Vagina (tissue), 2 donors: ENCODE data around the gene UQCR11. TPM values are rescaled to one million over a fixed set of nuclear protein-coding genes. Genes with fewer than 3 reads are reported as not detected.
A peak's percentile ranks its signal among the peaks of the same experiment; 100 is the strongest.

Experiments used
- DNase-seq, 2 donors: peaks; one replicate each; pipeline ENCODE4 v3.0.0-alpha.2; 2017; ENCODE audit errors: extremely low spot score in 2 of 2
- H3K27ac ChIP-seq: fragments of 200-600 bp; sonication (generic); one replicate; pipeline ENCODE4 v1.5.1; 2019
- H3K27me3 ChIP-seq: fragments of 200-600 bp; sonication (generic); one replicate; pipeline ENCODE4 v1.5.1; 2019
- H3K36me3 ChIP-seq, 2 donors: fragments of 200-600 bp; sonication (generic); one replicate each; pipeline ENCODE4 v1.5.1; 2017 to 2019
- H3K4me1 ChIP-seq: fragments of 200-600 bp; sonication (generic); one replicate; pipeline ENCODE4 v1.5.1; 2019
- H3K4me3 ChIP-seq, 2 donors: fragments of 200-600 bp; sonication (generic); 1 replicate in 1 of 2; 2 replicates in 1 of 2; pipeline ENCODE4 v1.5.1; 2016 to 2019
- H3K9me3 ChIP-seq: fragments of 200-600 bp; sonication (generic); one replicate; pipeline ENCODE4 v1.5.1; 2019
- CTCF ChIP-seq, 3 experiments: fragments of 450-650 bp in 2 of 3; fragments of 200-600 bp in 1 of 3; sonication (generic) in 1 of 3; IDR thresholded peaks; one replicate each; pipeline ENCODE4 v1.5.1; 2017 to 2019; ENCODE audit warnings: antibody characterized with exemption in 3 of 3, mild to moderate bottlenecking in 2 of 3, moderate library complexity in 2 of 3
- POLR2A ChIP-seq, 2 donors: fragments of 450-650 bp; IDR thresholded peaks; one replicate each; pipeline ENCODE4 v1.6.1; 2017; ENCODE audit warnings: antibody characterized with exemption in 2 of 2, mild to moderate bottlenecking in 2 of 2, moderate library complexity in 2 of 2
- POLR2AphosphoS5 ChIP-seq, 2 donors: sonication (generic); formaldehyde crosslinking; IDR thresholded peaks; one replicate each; pipeline ENCODE4 v1.9.0; 2017; ENCODE audit warnings: antibody characterized with exemption in 2 of 2, mild to moderate bottlenecking in 2 of 2, low read depth in 1 of 2; ENCODE audit not compliant: insufficient read depth in 1 of 2
- intact Hi-C: fragments of 100-400 bp; cut with DNase I; formaldehyde crosslinking; loops from one replicate; pipeline ENCODE4 v1.15.1; 2023
- total RNA-seq: library from RNA; depleted of rRNA; stranded (reverse); fragments of >200 nt; gene quantifications from one replicate; pipeline ENCODE4 v1.2.3, GENCODE V29; 2016

Gene UQCR11
- total RNA-seq, 1 donor from 2014 or later, result 79.8 TPM

- Histone ChIP-seq H3K36me3 (no peaks in the 10 kb centered on the region), H3K9me3 (no peaks in the 10 kb centered on the region), H3K4me1 (peaks cover 18% of the 10 kb centered on the region), H3K27me3 (no peaks in the 10 kb centered on the region), H3K27ac (peak overlapping the region; percentile 78), H3K4me3 (peak overlapping the region; percentile 49 to 74)
- intact Hi-C loops, result no loop called here
- TF ChIP-seq POLR2A (IDR thresholded peaks at IDR 0.05) (peak in 1 of 2 donors; percentile 57), CTCF (IDR thresholded peaks at IDR 0.05) (no peak), POLR2AphosphoS5 (IDR thresholded peaks at IDR 0.05; ENCODE audit: insufficient read depth in 1 of 2, low read depth in 1 of 2) (peak in 1 of 2 donors; percentile 88)
- DNase-seq, result no peak
Observed at GRCh38 chr19:1566392-1567115, 38.7 kb downstream of the UQCR11 start.

- Histone ChIP-seq H3K27me3 (no peaks in the 10 kb centered on the region), H3K4me1 (peaks cover 24% of the 10 kb centered on the region), H3K9me3 (no peaks in the 10 kb centered on the region), H3K27ac (no peak overlapping the region), H3K4me3 (no peak overlapping the region), H3K36me3 (no peaks in the 10 kb centered on the region)
- no peak for DNase-seq
- intact Hi-C loops, result no loop called here
- TF ChIP-seq POLR2A (IDR thresholded peaks at IDR 0.05) (no peak), POLR2AphosphoS5 (IDR thresholded peaks at IDR 0.05; ENCODE audit: insufficient read depth in 1 of 2, low read depth in 1 of 2) (no peak), CTCF (IDR thresholded peaks at IDR 0.05) (no peak)
Observed at GRCh38 chr19:1563251-1563650, 42.0 kb downstream of the UQCR11 start.

- Histone ChIP-seq H3K9me3 (no peaks in the 10 kb centered on the region), H3K27ac (no peak overlapping the region), H3K4me1 (peaks cover 24% of the 10 kb centered on the region), H3K36me3 (peaks cover 0 to 3% of the 10 kb centered on the region in 2 donors), H3K4me3 (no peak overlapping the region), H3K27me3 (no peaks in the 10 kb centered on the region)
- DNase-seq, result no peak
- TF ChIP-seq CTCF (IDR thresholded peaks at IDR 0.05), result no peak
- no peak for TF ChIP-seq POLR2A (IDR thresholded peaks at IDR 0.05)
- no peak for TF ChIP-seq POLR2AphosphoS5 (IDR thresholded peaks at IDR 0.05; ENCODE audit: insufficient read depth in 1 of 2, low read depth in 1 of 2)
- intact Hi-C loops, result no loop called here
Observed at GRCh38 chr19:1561236-1561842, 43.9 kb downstream of the UQCR11 start.

- no peak for DNase-seq
- H3K4me3 ChIP-seq, result no peak overlapping the region
- no peaks in the 10 kb centered on the region for H3K9me3 ChIP-seq
- TF ChIP-seq CTCF (IDR thresholded peaks at IDR 0.05), result no peak
- no peak for TF ChIP-seq POLR2AphosphoS5 (IDR thresholded peaks at IDR 0.05; ENCODE audit: insufficient read depth in 1 of 2, low read depth in 1 of 2)
- no peak for TF ChIP-seq POLR2A (IDR thresholded peaks at IDR 0.05)
- intact Hi-C loops, result no loop called here
- peaks cover 14% of the 10 kb centered on the region for H3K4me1 ChIP-seq
- H3K27me3 ChIP-seq, result no peaks in the 10 kb centered on the region
- H3K36me3 ChIP-seq, result peaks cover 0 to 4% of the 10 kb centered on the region in 2 donors
- H3K27ac ChIP-seq, result no peak overlapping the region
Observed at GRCh38 chr19:1560286-1560882, 44.9 kb downstream of the UQCR11 start.
